ENCODE measurements around the gene NETO2.
"Not testable (repeated sequence)": the region's sequence is repeated elsewhere in the genome, so short reads cannot be mapped to it uniquely, and the experiment has no call there.

The NETO2 gene

GRCh38 chr16:47143677-47144558 is at the start of gene NETO2:
Gene NETO2 (minus strand): TSS chr16:47143945. CDS start chr16:47143612, 333 bp downstream.
- no peak for DNase-seq (ENCODE audit: extremely low read depth, low read depth)
- peak; percentile 52 for TF ChIP-seq CTCF (IDR thresholded peaks at IDR 0.05; ENCODE audit: low read depth, low read length, missing control alignments)
- peak within 1 kb of the TSS; percentile 80 for H3K4me3 ChIP-seq (replicated peaks; ENCODE audit: low read depth, low read length)

GRCh38 chr16:47182318-47182717 is 38.6 kb upstream of the NETO2 start:
- no peak for DNase-seq (ENCODE audit: extremely low read depth, low read depth)
- TF ChIP-seq CTCF (IDR thresholded peaks at IDR 0.05; ENCODE audit: low read depth, low read length, missing control alignments): no peak

GRCh38 chr16:47181066-47181465 is 37.3 kb upstream of the NETO2 start:
- H3K4me3 ChIP-seq (replicated peaks; ENCODE audit: low read depth, low read length); DNase-seq (ENCODE audit: extremely low read depth, low read depth): not testable (repeated sequence)

More at GRCh38 chr16:47182318-47182717, 38.6 kb upstream of the NETO2 start:
- H3K4me3 ChIP-seq (replicated peaks; ENCODE audit: low read depth, low read length): no peak overlapping the region

- no peak overlapping the region for H3K4me3 ChIP-seq (replicated peaks; ENCODE audit: low read depth, low read length)
- TF ChIP-seq CTCF (IDR thresholded peaks at IDR 0.05; ENCODE audit: low read depth, low read length, missing control alignments): no peak
- DNase-seq (ENCODE audit: extremely low read depth, low read depth): no peak
These were observed 36.3 kb upstream of the NETO2 start for GRCh38 chr16:47180073-47180472.

GRCh38 chr16:47175152-47175551 is 31.4 kb upstream of the NETO2 start:
- no peak for DNase-seq (ENCODE audit: extremely low read depth, low read depth)
- H3K4me3 ChIP-seq (replicated peaks; ENCODE audit: low read depth, low read length): no peak overlapping the region
- TF ChIP-seq CTCF (IDR thresholded peaks at IDR 0.05; ENCODE audit: low read depth, low read length, missing control alignments): no peak

GRCh38 chr16:47162670-47163420 is 19.1 kb upstream of the NETO2 start:
- no peak for TF ChIP-seq CTCF (IDR thresholded peaks at IDR 0.05; ENCODE audit: low read depth, low read length, missing control alignments)
- no peak for DNase-seq (ENCODE audit: extremely low read depth, low read depth)
- H3K4me3 ChIP-seq (replicated peaks; ENCODE audit: low read depth, low read length): no peak overlapping the region

- no peak for DNase-seq (ENCODE audit: extremely low read depth, low read depth)
- TF ChIP-seq CTCF (IDR thresholded peaks at IDR 0.05; ENCODE audit: low read depth, low read length, missing control alignments): no peak
- H3K4me3 ChIP-seq (replicated peaks; ENCODE audit: low read depth, low read length): no peak overlapping the region
These were observed 17.7 kb upstream of the NETO2 start for GRCh38 chr16:47161464-47161863.

Data from HFF-Myc (cell line).